Hematopoietic multipotent progenitor cell (in vitro differentiated cells): ENCODE measurements around the gene SLFN11. TPM values are rescaled to one million over a fixed set of nuclear protein-coding genes. Genes with fewer than 3 reads are reported as not detected.
A peak's percentile ranks its signal among the peaks of the same experiment; 100 is the strongest.
"Not testable (repeated sequence)": the region's sequence is repeated elsewhere in the genome, so short reads cannot be mapped to it uniquely, and the experiment has no call there.

Experiments
- DNase-seq, 3 donors: peaks; one replicate each; pipeline ENCODE4 v3.0.0-alpha.2; 2011 to 2015; ENCODE audit warnings: low read depth in 2 of 3, low spot score in 2 of 3
- total RNA-seq: library from RNA; depleted of rRNA; stranded (reverse); fragments of >200 nt; gene quantifications from one replicate; pipeline ENCODE4 v1.2.3, GENCODE V29; 2012

SLFN11 gene
- total RNA-seq = 45.8 TPM

DNA sequence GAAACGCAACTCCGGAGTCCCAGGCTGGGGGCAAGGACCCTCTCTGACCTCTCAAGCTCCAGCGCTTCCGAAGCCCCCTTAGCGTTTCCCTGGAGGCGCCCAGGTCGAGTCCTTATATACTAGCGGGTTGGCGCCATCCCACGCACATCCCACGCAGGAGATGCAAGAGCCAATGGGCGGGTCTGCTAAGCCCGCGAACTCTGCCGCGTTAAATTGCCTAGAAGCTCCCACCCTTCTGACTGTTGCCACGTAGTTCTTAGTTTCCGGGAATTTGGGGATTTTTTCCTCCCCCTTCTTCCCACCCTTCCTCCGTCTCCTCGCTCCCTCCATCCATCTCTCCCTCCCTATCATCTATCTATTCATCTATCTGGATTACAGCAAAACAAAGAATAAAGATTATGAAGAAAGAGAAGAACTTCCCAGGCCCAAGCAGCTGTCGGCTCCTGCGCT lies at the start of gene SLFN11:
Gene SLFN11, minus strand, starts transcription at position 88 of the 450 bp plus-strand sequence. CDS start 9,814 bp downstream, outside the sequence.
- peak; percentile 60 to 88 (median 85) for DNase-seq

DNA sequence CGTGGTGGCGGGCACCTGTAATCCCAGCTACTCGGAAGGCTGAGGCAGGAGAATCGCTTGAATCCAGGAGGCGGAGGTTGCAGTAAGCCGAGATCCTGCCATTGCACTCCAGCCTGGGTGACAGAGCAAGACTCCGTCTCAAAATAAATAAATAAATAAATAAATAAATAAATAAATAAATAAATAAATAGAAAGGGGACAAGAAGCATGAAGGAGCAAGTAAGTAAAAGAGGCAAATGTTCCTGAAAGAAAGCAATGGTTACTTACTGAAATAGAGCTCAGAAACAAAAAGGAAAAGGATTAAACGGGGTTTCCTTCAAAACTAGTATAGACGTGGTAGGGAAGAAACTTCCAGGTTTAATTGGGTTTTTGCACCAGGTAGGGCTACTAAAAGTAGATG lies 47.6 kb upstream of the SLFN11 start:
- not testable (repeated sequence) for DNase-seq

GRCh38 chr17:35416659-35417058 lies 43.2 kb upstream of the SLFN11 start:
- no peak for DNase-seq

GRCh38 chr17:35414707-35415106 lies 41.3 kb upstream of the SLFN11 start:
- DNase-seq = not testable (repeated sequence)

GRCh38 chr17:35414247-35414646 lies 40.8 kb upstream of the SLFN11 start:
- DNase-seq = no peak

- no peak for DNase-seq
These were observed 34.1 kb upstream of the SLFN11 start for GRCh38 chr17:35407531-35407930.

GRCh38 chr17:35406568-35406967 lies 33.1 kb upstream of the SLFN11 start:
- no peak for DNase-seq

GRCh38 chr17:35404360-35404759 lies 30.9 kb upstream of the SLFN11 start:
- DNase-seq = no peak

DNA sequence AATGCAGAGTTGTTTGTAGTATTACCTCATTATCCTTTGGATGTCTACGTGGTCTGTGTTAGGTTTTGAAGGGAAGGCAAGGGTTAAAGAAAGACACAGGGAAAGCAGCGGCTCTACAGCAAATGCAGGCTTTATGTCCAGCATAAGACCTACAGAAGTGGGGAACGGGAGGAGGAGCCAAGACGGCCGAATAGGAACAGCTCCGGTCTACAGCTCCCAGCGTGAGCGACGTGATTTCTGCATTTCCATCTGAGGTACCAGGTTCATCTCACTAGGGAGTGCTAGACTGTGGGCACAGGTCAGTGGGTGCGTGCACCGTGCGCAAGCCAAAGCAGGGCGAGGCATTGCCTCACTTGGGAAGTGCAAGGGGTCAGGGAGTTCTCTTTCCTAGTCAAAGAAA lies 20.4 kb upstream of the SLFN11 start:
- not testable (repeated sequence) for DNase-seq

- peak in 2 of 3 donors; percentile 6 to 30 for DNase-seq
These were observed 17.2 kb upstream of the SLFN11 start for GRCh38 chr17:35390663-35391062.

GRCh38 chr17:35390156-35390555 lies 16.7 kb upstream of the SLFN11 start:
- DNase-seq = no peak

GRCh38 chr17:35387496-35387895 lies 14.1 kb upstream of the SLFN11 start:
- no peak for DNase-seq

DNA sequence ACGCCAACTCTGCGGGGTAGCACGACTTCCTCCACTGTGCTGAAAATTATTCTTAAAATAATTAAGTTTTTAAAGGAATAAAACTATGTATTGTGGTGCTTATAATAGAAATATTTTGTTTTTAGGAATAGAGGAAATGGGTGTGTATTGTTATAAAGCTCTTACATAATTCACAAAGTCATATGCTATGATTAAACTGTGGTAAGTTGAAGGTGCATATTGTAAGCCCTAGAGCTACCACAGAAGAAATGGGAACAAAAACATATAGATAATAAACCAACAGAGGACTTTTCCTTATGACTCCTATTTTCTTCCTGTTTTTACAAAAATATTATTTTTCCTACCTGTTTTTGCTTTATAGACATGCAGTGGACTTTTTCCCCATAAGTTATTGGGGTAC lies 4.3 kb upstream of the SLFN11 start:
- DNase-seq = no peak

DNA sequence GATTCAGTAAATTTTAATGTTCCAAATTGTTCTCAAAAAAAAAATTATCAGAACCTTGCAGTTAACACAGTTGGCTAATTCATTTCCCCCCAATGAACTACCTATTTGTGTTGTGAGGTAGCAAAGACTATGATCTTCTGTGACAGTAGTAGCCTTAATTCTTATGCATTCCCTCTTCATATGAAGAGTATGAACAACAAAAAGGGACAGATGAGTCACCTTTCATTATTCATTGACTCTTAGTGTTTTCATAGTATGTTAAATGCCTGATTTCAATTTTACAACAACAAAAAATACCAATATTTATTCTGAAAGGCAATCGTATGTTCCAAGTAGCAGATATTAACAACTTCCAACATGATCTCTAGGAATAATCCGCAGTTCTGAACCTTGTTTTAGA lies 3.6 kb upstream of the SLFN11 start:
- DNase-seq = no peak

- DNase-seq = no peak
These were observed 2.8 kb upstream of the SLFN11 start for GRCh38 chr17:35376245-35376644.

- DNase-seq = no peak
These were observed 1.4 kb upstream of the SLFN11 start for GRCh38 chr17:35374766-35375344.

DNA sequence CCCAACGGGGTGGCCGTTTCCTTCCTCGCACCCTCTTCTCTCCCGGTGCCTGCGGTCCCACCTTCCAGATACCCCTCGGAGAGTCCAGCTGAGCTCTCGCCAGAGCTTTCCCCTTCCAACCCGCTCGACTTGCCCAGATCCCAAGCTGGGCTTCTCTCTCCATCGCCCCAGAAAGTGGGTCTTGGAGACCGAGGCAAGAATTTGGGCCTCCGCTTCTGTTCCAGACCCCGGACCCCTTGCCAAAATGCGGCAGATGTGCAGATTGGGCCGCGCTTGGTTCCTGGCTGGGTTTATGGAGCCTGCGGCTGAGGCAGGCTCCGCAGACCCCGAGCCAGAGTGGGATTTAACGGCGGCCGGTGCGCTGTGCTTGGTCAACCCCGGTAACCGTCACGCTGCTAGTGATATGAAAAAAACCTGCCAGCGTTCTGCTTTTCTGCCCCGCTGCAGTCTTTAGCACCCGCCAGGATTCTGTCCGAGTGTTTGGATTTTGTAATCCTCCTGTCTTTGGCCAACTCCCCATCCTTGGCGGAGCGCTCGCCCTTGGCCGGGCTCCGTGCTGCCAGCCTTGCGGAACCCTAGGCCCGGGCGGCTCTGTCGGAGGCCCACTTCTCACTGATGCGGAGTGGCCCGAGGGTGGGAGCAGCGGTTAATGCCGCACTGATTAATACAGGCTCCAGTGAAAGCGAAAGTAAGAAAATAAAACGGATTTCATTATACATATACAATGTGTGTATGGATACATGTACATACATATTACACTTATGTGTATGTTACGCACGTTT lies 754 bp upstream of the SLFN11 start:
- DNase-seq = peak in 2 of 3 donors; percentile 51

- peak in 2 of 3 donors; percentile 42 to 54 for DNase-seq
These were observed 431 bp downstream of the SLFN11 start for GRCh38 chr17:35372846-35373533.

DNA sequence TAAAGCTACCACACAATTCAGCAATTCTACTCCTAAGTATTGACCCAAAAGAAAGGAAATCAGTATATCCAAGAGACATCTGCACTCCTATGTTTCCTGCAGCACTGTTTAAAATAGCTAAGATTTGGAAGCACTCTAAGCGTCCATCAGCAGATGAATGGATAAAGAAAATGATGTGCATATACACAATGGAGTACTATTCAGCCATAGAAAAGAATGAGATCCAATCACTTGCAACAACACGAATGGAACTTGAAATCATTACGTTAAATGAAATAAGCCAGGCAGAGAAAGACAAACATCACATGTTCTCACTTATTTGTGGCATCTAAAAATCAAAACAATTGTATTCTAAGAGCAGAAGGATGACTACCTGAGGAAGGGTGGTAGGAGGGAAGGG lies 1.5 kb downstream of the SLFN11 start:
- no peak for DNase-seq

DNA sequence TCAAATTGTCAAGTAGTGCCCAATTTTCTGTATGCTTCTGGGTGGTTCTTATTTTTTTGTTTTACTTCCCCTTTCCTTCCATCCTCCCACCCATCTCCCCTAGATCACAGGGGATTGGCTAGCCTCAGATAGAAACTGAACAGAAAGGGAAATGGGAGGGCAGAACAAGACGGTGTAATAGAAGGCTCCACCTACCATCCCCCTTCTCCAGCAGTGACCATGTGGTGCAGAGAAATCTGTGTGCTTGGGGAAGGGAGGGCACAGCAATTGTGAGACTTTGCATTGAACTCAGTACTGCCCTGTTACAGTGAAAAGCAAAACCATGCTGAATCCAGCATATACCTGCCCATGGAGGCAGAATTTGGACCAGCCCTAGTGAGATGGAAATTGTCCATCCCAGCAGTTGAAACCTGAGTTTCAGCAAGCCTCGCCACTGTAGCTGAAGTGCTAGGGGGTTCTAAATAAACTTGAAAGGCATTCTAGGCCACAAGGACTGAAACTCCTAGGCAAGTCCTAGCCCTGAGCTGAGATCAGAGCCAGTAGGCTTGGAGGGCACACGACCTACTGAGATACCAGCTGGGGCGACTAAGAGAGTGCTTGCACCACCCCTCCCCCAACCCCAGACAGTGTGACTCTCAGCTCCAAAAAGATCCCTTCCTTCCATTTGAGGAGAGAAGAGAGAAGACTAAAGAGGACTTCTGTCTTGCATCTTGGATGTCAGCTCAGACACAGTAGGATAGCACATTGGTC lies 5.2 kb downstream of the SLFN11 start:
- DNase-seq = peak in 2 of 3 donors; percentile 85 to 95

DNA sequence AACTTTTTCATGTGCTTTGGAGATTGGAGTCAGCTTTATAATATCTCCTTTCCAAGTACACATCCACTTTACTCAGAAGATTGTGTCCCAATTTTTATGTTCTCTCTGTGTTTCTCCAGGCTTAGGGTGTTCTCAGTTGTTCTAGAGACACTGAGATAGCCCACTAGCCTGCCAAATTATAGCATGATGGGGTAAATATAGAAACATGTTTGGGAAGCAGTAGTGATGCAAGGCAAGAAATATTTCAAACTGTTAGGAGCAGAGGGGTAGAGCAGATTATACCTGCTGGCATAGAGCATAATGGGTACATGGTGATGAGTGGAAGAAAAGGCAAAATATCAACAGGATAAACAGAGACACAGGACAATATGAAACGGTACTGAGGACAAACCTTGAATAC lies 12.4 kb downstream of the SLFN11 start:
- DNase-seq = no peak
